ENCODE results near the gene STAB2. TPM values are rescaled to one million over a fixed set of nuclear protein-coding genes. Genes with fewer than 3 reads are reported as not detected.

The STAB2 gene
- total RNA-seq, 1 donor from 2014 or later, result not detected

- H3K27me3 Mint-ChIP-seq (ENCODE audit: unreplicated experiment), result no peaks in the 10 kb centered on the region
Observed at GRCh38 chr12:103635419-103635818, 48.3 kb downstream of the STAB2 start.

DNA sequence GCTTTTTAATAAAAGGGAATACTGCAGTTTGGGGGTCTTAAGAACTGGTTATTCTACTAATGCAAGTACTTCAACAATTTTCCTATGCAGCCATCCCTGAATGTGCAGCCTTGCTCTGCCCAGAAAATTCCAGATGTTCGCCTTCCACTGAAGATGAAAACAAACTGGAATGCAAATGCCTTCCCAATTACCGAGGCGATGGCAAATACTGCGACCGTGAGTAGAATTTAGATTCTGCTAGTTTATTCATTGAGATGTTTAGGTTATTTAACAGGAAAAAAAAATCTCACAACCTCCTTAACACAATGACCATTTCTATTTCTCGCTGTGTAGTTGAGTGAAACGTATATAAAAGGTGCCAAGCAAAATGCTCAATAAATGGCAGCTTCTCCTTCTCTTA, 49.9 kb downstream of the STAB2 start:
- no peaks in the 10 kb centered on the region for H3K36me3 Mint-ChIP-seq (ENCODE audit: unreplicated experiment)
- TF ChIP-seq, protein P1, sequence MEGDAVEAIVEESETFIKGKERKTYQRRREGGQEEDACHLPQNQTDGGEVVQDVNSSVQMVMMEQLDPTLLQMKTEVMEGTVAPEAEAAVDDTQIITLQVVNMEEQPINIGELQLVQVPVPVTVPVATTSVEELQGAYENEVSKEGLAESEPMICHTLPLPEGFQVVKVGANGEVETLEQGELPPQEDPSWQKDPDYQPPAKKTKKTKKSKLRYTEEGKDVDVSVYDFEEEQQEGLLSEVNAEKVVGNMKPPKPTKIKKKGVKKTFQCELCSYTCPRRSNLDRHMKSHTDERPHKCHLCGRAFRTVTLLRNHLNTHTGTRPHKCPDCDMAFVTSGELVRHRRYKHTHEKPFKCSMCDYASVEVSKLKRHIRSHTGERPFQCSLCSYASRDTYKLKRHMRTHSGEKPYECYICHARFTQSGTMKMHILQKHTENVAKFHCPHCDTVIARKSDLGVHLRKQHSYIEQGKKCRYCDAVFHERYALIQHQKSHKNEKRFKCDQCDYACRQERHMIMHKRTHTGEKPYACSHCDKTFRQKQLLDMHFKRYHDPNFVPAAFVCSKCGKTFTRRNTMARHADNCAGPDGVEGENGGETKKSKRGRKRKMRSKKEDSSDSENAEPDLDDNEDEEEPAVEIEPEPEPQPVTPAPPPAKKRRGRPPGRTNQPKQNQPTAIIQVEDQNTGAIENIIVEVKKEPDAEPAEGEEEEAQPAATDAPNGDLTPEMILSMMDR (IDR thresholded peaks at IDR 0.05), result no peak
- H3K4me3 Mint-ChIP-seq (ENCODE audit: unreplicated experiment), result no peak overlapping the region
- no peaks in the 10 kb centered on the region for H3K4me1 Mint-ChIP-seq (ENCODE audit: unreplicated experiment)
- H3K9me3 Mint-ChIP-seq (ENCODE audit: unreplicated experiment), result no peaks in the 10 kb centered on the region
- DNase-seq (ENCODE audit: extremely low spot score, unreplicated experiment), result no peak
- H3K27ac Mint-ChIP-seq (ENCODE audit: unreplicated experiment), result no peak overlapping the region
- H3K27me3 Mint-ChIP-seq (ENCODE audit: unreplicated experiment), result no peaks in the 10 kb centered on the region

More at GRCh38 chr12:103635419-103635818, 48.3 kb downstream of the STAB2 start:
- H3K27ac Mint-ChIP-seq (ENCODE audit: unreplicated experiment), result no peak overlapping the region
- no peaks in the 10 kb centered on the region for H3K36me3 Mint-ChIP-seq (ENCODE audit: unreplicated experiment)
- no peak for DNase-seq (ENCODE audit: extremely low spot score, unreplicated experiment)
- no peaks in the 10 kb centered on the region for H3K4me1 Mint-ChIP-seq (ENCODE audit: unreplicated experiment)
- TF ChIP-seq, protein P1 (IDR thresholded peaks at IDR 0.05), result no peak
- H3K9me3 Mint-ChIP-seq (ENCODE audit: unreplicated experiment), result no peaks in the 10 kb centered on the region
- no peak overlapping the region for H3K4me3 Mint-ChIP-seq (ENCODE audit: unreplicated experiment)

- no peaks in the 10 kb centered on the region for H3K9me3 Mint-ChIP-seq (ENCODE audit: unreplicated experiment)
- no peak overlapping the region for H3K4me3 Mint-ChIP-seq (ENCODE audit: unreplicated experiment)
- no peaks in the 10 kb centered on the region for H3K4me1 Mint-ChIP-seq (ENCODE audit: unreplicated experiment)
- DNase-seq (ENCODE audit: extremely low spot score, unreplicated experiment), result no peak
- H3K27ac Mint-ChIP-seq (ENCODE audit: unreplicated experiment), result no peak overlapping the region
- H3K36me3 Mint-ChIP-seq (ENCODE audit: unreplicated experiment), result no peaks in the 10 kb centered on the region
- H3K27me3 Mint-ChIP-seq (ENCODE audit: unreplicated experiment), result no peaks in the 10 kb centered on the region
- TF ChIP-seq, protein P1 (IDR thresholded peaks at IDR 0.05), result no peak
Observed at GRCh38 chr12:103637429-103637828, 50.4 kb downstream of the STAB2 start.

- H3K27ac Mint-ChIP-seq (ENCODE audit: unreplicated experiment), result no peak overlapping the region
- no peaks in the 10 kb centered on the region for H3K4me1 Mint-ChIP-seq (ENCODE audit: unreplicated experiment)
- no peaks in the 10 kb centered on the region for H3K27me3 Mint-ChIP-seq (ENCODE audit: unreplicated experiment)
- no peak for DNase-seq (ENCODE audit: extremely low spot score, unreplicated experiment)
- H3K4me3 Mint-ChIP-seq (ENCODE audit: unreplicated experiment), result no peak overlapping the region
- TF ChIP-seq, protein P1 (IDR thresholded peaks at IDR 0.05), result no peak
- H3K9me3 Mint-ChIP-seq (ENCODE audit: unreplicated experiment), result no peaks in the 10 kb centered on the region
- H3K36me3 Mint-ChIP-seq (ENCODE audit: unreplicated experiment), result no peaks in the 10 kb centered on the region
Observed at GRCh38 chr12:103639983-103640382, 52.9 kb downstream of the STAB2 start.

GRCh38 chr12:103640410-103640809, 53.3 kb downstream of the STAB2 start:
- H3K36me3 Mint-ChIP-seq (ENCODE audit: unreplicated experiment), result no peaks in the 10 kb centered on the region
- no peaks in the 10 kb centered on the region for H3K9me3 Mint-ChIP-seq (ENCODE audit: unreplicated experiment)
- no peak overlapping the region for H3K27ac Mint-ChIP-seq (ENCODE audit: unreplicated experiment)
- no peaks in the 10 kb centered on the region for H3K4me1 Mint-ChIP-seq (ENCODE audit: unreplicated experiment)
- no peak overlapping the region for H3K4me3 Mint-ChIP-seq (ENCODE audit: unreplicated experiment)
- H3K27me3 Mint-ChIP-seq (ENCODE audit: unreplicated experiment), result no peaks in the 10 kb centered on the region
- DNase-seq (ENCODE audit: extremely low spot score, unreplicated experiment), result no peak
- TF ChIP-seq, protein P1 (IDR thresholded peaks at IDR 0.05), result no peak
